ENCODE measurements around the gene ADGRG7. TPM values are rescaled to one million over a fixed set of nuclear protein-coding genes. Genes with fewer than 3 reads are reported as not detected.

Gene ADGRG7
- total RNA-seq, 1 experiment from 2014 or later = 51.3 TPM

DNA sequence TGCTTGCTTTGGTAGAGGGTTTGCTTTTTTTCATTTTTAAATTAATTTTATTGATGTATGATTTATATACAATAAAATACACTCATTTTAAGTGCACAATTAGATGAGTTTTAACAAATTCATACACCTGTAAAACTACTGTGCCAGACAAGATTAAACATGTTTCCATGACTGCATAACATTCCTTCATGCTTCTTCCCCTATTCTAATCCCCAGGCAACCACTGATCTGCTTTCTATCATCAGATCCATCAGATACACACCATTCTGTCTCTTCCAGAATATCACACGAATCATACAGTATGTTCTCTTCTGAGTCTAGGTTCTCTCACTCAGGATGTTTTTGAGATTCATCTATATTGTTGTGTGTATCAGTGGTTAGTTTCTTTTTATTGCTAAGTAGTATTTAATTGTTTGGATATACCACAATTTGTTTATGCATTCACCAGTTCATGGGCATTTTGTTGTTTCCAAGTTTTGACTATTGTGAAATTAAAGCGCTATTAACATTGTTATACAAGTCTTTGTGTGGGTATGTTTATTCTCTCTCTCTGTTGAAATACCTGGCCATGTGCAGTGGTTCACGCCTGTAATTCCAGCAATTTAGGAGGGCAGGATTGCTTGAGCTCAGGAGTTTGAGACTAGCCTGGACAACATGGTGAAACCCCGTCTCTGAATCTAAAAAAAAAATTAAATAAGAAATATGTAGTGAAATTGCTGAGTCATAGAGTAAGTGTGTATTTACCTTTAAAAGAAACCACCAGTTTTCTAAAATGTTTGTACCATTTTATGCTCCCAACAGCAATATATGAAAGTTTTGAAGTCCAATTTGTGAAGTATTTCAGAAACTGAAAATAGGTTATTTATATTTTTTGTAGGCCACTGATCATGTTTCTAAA is 92.9 kb downstream of the ADGRG7 start:
- Histone ChIP-seq H3K36me3 (no peaks in the 10 kb centered on the region), H3K9me3 (no peaks in the 10 kb centered on the region), H3K27me3 (peaks cover 5% of the 10 kb centered on the region; the same call in 1 of the 2 replicates), H3K4me3 (no peak overlapping the region)
- DNase-seq = no peak

DNA sequence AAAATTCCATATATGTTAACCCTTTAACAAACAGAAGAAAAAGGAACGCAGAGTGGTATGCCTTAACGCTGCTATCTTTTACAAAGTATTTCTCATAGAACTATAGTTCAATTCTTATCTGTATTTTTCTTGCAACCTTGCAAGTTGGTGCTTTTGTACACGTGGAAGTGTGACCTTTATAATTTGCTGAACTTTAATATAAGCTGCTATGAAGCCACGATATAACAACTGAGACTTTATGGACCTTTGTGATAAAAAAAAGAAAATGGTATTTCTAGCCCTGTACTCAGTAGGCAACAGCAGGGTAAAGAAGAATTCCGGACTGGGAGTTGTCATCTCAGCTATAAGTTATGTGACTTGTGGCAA is 93.6 kb downstream of the ADGRG7 start:
- Histone ChIP-seq H3K4me3 (no peak overlapping the region), H3K27me3 (peaks cover 5% of the 10 kb centered on the region; the same call in 1 of the 2 replicates), H3K36me3 (no peaks in the 10 kb centered on the region), H3K9me3 (no peaks in the 10 kb centered on the region)
- no peak for DNase-seq

DNA sequence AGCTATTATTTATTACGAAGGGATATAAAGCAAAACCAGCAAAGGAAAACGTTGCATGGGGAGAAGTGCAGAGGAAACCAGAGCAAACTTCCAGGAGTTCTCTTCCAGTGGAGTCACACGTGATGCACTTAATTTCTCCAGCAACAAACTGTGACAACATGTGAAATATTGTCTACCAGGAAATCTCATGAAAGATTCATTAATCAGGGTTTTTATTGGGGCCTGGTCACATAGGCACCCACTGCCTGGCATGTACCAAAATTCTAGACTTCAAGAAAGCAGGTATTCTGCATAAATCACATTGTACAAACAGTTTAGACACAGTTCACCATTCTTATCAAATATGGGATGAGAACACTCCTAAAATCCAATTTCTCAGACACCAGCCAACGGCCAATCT is 94.5 kb downstream of the ADGRG7 start:
- Histone ChIP-seq H3K36me3 (no peaks in the 10 kb centered on the region), H3K4me3 (no peak overlapping the region), H3K27me3 (peaks cover 5% of the 10 kb centered on the region; the same call in 1 of the 2 replicates), H3K9me3 (no peaks in the 10 kb centered on the region)
- no peak for DNase-seq

DNA sequence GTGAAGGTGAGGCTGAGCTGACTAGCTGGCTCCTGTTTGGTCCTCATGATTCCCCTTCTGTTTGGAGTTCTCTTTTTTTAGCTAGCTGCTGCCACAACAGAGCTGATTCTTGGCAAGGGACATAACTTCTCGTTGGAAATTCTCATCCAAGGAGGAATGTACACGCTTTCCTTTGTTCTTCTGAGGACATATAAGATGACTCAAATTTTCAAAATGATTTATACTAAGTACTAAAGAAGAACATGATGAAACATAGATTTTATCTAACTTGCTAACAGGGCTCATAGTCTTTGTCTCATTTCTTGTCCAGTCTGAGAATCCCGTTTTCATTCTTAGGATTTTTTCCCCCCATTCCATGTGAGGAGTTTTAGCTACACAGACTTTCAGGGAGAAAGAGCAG is 97.0 kb downstream of the ADGRG7 start:
- Histone ChIP-seq H3K9me3 (no peaks in the 10 kb centered on the region), H3K27me3 (no peaks in the 10 kb centered on the region), H3K4me3 (no peak overlapping the region), H3K36me3 (peaks cover 15% of the 10 kb centered on the region)
- no peak for DNase-seq

DNA sequence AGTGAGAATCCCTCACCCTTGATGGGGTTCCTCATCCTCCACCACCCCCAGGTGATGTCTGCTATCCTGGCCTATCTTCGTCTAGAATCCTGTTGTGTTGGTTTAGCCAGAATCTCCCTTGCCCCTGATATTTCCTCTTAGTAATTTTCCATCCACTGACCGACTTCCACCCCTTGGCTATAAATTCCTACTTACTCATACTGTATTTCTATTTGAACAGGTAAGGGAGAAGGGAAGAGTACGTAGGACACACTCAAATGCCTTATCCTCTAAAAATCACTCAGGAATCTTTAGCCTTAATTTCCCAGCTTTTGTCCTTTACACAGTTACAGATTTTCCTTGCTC is 99.2 kb downstream of the ADGRG7 start:
- DNase-seq = no peak
- H3K9me3 ChIP-seq = no peaks in the 10 kb centered on the region
- peaks cover 38% of the 10 kb centered on the region for H3K36me3 ChIP-seq

DNA sequence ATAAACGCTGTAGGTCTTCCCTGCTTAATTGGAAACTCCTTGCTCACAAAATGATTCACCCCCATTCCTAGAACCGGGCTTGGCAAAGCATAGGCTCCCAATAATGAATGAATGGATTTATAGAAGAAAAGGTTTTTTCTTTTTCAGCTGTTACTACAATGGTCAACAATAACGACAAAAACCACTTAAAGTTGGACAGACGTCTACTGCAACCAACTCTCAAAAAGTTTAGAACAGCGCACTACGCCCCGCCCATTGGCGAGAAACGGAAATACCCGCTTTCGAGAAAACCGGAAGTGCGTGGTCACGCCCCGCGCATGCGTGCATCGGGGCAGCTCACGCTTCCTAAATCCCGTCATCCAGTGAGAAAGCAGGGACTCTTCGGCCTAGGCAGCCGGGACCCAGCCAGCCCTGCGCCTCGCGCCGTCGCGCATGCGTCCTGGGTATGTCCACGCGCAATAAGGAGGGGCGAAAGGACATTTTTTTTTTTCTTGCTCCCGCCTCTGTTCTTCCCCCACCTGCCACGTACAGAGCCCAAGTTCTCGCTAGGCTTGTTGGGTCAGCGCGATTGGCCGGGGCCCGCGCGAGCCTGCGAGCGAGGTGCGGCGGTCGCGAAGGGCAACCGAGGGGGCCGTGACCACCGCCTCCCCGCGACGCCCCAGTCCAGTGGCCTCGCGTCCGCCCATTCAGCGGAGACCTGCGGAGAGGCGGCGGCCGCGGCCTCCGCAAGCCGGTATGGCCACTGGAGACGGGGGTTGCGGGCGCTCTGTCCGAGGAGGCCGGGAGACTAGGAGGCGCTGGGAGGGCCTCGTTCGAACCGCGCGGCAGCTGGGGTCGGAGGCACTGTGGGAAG is 99.8 kb downstream of the ADGRG7 start, which contains the start of gene TFG:
TSS of gene TFG (plus strand) at position 506 of the 853 bp plus-strand sequence. CDS start 4,192 bp downstream, outside the sequence.
- H3K27me3 ChIP-seq = no peaks in the 10 kb centered on the region
- peak; percentile 100 for DNase-seq
- peak within 1 kb of the TSS; percentile 91 for H3K4me3 ChIP-seq
- H3K9me3 ChIP-seq = no peaks in the 10 kb centered on the region
- peaks cover 44% of the 10 kb centered on the region for H3K36me3 ChIP-seq

More for the DNA sequence above, 99.2 kb downstream of the ADGRG7 start:
- Histone ChIP-seq H3K27me3 (no peaks in the 10 kb centered on the region), H3K4me3 (peak overlapping the region; percentile 91)

DNA sequence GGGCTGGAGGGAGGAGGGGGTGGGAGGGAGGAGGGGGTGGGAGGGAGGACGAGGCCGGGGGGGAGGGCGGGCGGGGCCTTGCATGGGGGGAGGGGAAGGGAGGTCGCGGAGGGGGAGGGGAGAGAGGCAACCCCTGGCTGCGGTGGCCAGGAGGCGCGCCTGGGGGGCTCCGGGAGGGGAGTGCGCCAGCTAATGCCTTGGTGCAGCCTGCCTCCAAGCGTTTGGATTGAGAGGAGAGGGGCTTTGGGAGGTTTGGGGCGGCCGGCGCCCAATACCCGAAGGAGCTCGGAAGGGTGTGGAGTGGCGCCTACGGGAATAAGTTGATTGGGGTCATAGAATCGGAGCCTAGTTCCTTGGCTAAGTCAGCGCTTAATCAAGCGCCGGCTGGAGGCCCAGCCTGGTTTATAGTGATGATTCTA is 100.5 kb downstream of the ADGRG7 start:
- DNase-seq = peak; percentile 47
- Histone ChIP-seq H3K27me3 (no peaks in the 10 kb centered on the region), H3K9me3 (no peaks in the 10 kb centered on the region)

DNA sequence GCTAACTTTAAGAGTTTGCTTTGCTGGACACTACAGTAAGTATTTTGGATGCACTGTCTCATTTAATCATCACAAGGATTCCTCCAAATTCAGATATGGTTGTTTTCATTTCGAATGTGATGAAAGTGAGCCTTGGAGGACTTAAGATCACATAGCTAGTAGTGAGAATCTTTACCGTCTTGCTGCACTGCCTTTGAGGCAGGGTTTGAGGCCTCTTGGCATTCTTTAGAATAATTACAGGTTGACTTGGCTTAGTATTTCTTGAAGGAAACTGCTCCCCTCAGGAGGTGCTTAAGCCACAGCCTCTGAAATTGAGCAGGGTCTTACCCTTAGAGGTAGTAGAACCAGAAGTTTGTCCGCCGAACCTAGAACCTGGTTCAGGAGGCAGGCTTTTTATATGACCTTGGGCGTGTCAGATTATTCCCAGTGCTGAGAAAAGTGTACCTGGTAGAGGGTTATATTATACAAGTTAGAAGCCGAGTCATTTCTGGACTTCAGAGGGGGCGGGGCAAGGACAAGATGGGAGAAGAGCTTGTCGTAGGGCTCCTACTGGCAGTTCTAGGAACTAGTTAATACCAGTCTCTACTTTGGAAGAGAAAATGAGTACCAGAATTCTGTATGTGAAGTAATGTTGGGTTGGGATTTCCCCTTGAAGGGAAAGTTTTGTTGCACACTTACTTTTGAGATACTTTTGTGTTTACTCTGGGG is 101.0 kb downstream of the ADGRG7 start:
- DNase-seq = peak; percentile 79
- H3K36me3 ChIP-seq = peaks cover 56% of the 10 kb centered on the region
- no peaks in the 10 kb centered on the region for H3K9me3 ChIP-seq
- H3K4me3 ChIP-seq = peak overlapping the region; percentile 91
- H3K27me3 ChIP-seq = no peaks in the 10 kb centered on the region

More for the DNA sequence above, 100.5 kb downstream of the ADGRG7 start:
- H3K36me3 ChIP-seq = peaks cover 50% of the 10 kb centered on the region
- peak overlapping the region; percentile 91 for H3K4me3 ChIP-seq

DNA sequence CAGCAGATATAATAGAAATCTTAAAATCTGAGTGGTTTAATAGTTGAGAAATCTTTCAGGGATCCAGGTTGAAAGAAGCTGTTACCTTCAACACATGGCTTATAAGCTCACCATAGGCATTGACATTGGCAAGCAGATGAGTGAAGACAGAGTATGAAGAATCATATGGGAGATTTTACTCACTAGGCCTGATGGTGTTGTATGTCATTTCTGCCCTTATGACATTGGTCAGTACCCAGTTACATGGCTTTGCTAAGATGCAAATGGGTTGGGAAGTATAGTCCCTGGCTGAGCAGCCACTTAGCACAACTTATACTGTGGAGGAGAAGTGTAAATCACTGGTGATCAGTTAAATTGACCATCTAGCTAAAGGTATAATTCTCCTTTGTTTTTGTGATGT is 105.8 kb downstream of the ADGRG7 start:
- peaks cover 98% of the 10 kb centered on the region for H3K36me3 ChIP-seq
- no peak for DNase-seq
- no peaks in the 10 kb centered on the region for H3K27me3 ChIP-seq
- no peak overlapping the region for H3K4me3 ChIP-seq
- H3K9me3 ChIP-seq = no peaks in the 10 kb centered on the region

DNA sequence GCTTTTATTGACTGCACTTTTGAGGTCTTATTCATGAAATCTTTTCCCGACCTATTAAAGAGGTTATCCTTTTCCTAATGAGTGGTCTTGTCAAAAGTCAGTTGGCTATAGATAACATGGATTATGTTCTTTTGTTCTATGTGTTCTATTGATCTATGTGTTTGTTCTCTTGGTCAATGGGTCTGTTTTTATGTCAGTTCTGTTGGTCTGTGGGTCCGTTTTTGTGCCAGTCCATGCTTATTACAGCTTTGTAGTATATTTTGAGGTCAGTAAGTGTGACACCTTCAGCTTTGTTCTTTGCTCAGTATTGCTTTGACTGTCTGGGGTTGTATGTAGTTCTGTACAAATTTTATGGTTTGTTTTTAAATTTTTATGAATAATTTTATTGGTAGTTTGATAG is 107.7 kb downstream of the ADGRG7 start:
- Histone ChIP-seq H3K36me3 (peaks cover 98% of the 10 kb centered on the region), H3K9me3 (no peaks in the 10 kb centered on the region), H3K27me3 (no peaks in the 10 kb centered on the region), H3K4me3 (no peak overlapping the region)
- no peak for DNase-seq

DNA sequence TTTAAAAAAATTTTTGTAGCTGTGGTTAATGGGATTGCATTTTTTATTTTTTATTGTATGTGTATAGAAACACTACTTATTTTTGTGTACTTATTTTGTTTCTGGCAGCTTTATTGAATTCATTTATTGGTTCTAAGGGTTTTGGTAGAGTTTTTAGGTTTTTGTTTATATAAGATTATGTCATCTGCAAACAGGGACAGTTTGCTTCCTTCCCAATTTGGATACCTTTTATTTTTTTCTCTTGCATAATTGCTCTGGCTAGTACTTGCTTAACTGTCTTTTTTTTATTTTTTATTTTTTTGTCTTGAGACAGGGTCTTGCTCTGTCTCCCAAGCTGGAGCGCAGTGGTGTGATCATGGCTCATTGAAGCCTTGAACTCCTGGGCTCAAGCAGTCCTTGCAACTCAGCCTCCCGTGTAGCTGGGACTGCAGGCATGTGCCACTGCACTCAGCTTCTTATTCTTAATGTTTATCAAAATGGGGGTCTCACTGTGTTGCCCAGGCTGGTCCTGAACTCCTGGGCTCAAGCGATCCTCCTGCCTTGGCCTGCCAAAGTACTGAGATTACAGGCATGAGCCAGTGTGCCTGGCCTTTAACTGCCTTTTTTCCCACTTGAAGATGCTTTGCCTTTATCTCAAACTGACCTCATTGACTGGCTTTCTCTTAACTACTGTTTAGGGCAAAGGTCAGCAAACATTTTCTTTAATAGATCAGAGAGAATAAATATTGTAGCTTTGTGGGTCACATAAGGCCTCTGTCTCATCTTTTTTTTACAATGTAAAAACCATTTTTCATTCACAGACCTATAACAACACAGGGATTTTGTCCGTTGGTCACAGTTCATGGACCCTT is 108.5 kb downstream of the ADGRG7 start:
- Histone ChIP-seq H3K9me3 (no peaks in the 10 kb centered on the region), H3K27me3 (no peaks in the 10 kb centered on the region), H3K36me3 (peaks cover 98% of the 10 kb centered on the region), H3K4me3 (no peak overlapping the region)
- no peak for DNase-seq

DNA sequence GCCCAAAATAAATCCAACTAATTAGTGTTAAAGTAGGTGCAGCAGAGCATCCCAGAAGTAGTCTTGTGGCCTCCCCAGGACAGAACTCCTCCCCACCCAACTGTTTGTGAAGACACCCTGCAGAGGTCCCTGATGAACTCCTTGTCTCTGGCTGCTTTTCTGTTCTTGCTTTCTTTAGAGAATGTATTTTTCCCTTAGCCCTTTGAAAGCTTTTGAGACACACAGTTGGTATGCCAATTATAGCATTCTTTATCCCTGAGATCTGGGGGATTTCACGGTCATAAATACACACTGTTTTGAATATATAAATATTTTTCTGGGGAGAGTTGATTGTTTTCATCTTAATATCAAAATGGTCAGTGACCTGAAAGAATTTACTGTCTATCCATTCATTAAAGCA is 109.7 kb downstream of the ADGRG7 start:
- DNase-seq = no peak
- H3K27me3 ChIP-seq = no peaks in the 10 kb centered on the region
- H3K4me3 ChIP-seq = no peak overlapping the region
- peaks cover 98% of the 10 kb centered on the region for H3K36me3 ChIP-seq
- H3K9me3 ChIP-seq = no peaks in the 10 kb centered on the region

DNA sequence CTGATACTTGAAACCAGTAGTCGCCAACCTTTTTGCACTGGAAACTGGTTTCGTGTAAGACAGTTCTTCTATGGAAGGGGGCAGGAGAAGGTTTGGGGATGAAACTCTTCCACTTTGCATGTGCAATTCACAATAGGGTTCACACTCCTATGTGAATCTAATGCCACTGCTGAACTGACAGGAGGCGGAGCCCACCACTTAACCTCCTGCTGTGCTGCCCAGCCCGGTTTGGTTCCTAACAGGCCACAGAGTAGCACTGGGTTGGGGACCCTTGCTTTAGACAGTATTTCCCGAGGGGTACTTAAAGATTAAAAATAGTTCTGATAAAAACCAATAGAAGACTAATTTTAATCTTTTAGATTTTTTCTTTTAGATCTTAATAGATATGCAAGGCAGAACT is 111.0 kb downstream of the ADGRG7 start:
- no peak for DNase-seq
- Histone ChIP-seq H3K4me3 (no peak overlapping the region), H3K9me3 (no peaks in the 10 kb centered on the region), H3K27me3 (no peaks in the 10 kb centered on the region), H3K36me3 (peaks cover 98% of the 10 kb centered on the region)

DNA sequence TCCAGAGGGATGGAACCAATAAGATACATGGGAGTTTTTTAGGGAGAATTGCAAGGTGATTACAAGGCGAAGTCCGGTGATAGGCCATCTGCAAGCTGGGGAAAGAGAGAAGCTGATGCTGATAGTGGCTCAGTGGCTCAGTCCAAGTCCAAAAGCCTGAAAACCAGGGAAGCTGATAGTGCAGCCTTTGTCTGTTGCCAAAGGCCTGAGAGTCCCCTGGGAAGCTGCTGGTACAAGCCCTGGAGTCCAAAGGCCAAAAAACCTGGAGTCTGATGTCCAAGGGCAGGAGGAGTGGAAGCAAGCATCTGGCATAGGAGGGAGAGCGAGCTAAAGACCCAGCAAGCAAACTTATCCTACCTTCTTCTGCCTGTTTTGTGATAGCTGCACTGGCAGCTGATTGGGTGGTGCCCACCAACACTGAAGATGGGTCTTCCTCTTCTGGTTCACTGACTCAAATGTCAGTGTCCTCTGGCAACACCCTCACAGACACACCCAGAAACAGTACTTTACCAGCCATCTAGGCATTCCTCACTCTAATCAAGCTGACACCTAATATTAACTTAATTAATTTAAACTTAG is 116.6 kb downstream of the ADGRG7 start:
- no peaks in the 10 kb centered on the region for H3K9me3 ChIP-seq
- no peaks in the 10 kb centered on the region for H3K27me3 ChIP-seq
- DNase-seq = no peak
- peaks cover 88% of the 10 kb centered on the region for H3K36me3 ChIP-seq
- H3K4me3 ChIP-seq = no peak overlapping the region

DNA sequence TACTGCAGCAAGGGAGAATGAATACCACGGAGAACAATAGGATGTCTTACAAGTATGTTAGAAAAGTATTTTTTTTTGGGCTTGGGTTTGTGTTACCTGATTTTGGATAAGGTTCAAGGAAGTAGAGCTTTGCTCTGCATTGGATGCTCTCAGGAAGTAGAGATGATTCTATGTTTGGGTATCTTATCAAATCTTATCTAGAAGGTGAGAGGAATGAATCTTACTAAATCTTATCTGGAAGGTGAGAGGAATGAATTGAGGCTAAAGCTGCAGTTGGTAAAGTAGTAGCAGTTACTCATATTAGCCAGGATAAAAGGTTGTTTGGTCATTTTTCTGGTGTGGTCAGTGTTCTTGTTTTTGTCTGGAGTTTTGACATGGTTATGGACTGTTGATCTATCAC is 117.3 kb downstream of the ADGRG7 start:
- Histone ChIP-seq H3K36me3 (peaks cover 88% of the 10 kb centered on the region), H3K4me3 (no peak overlapping the region), H3K9me3 (no peaks in the 10 kb centered on the region)

DNA sequence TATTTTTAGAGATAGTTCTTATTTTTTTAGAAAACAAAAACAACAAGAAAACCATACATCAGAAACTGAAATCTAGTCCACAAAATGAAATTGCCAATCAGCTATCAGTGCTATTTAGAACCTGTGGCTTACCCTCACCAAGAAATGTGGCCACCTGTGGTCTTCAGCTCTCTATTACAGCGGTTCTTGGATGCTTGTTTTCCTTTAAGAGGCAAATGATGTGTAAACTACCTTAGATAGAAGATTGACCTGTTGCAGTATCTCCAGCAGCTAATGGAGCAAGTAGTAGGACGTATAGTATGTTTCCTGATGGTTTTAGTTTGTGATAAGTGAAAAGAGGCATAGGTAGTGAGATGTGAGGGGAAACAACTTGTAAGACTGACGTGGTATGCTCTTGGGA is 121.1 kb downstream of the ADGRG7 start:
- no peaks in the 10 kb centered on the region for H3K9me3 ChIP-seq
- no peaks in the 10 kb centered on the region for H3K27me3 ChIP-seq
- H3K36me3 ChIP-seq = peaks cover 88% of the 10 kb centered on the region
- no peak overlapping the region for H3K4me3 ChIP-seq
- DNase-seq = no peak

More for the DNA sequence above, 117.3 kb downstream of the ADGRG7 start:
- no peaks in the 10 kb centered on the region for H3K27me3 ChIP-seq
- DNase-seq = no peak
